Testis (tissue), 3 donors: ENCODE results near the gene SCN9A. TPM values are rescaled to one million over a fixed set of nuclear protein-coding genes. Genes with fewer than 3 reads are reported as not detected.

ENCODE experiments used
- DNase-seq: peaks from one replicate; pipeline ENCODE4 v3.0.0-alpha.2; 2019
- H3K27ac ChIP-seq, 2 donors: fragments of 200-600 bp; sonication (generic); one replicate each; pipeline ENCODE4 v1.5.1; 2019
- H3K27me3 ChIP-seq: fragments of 200-600 bp; sonication (generic); one replicate; pipeline ENCODE4 v1.5.1; 2019
- H3K36me3 ChIP-seq: fragments of 200-600 bp; sonication (generic); one replicate; pipeline ENCODE4 v1.5.1; 2017; ENCODE audit warnings: low read depth; ENCODE audit errors: missing control alignments
- H3K4me1 ChIP-seq: fragments of 200-600 bp; sonication (generic); one replicate; pipeline ENCODE4 v1.5.1; 2019
- H3K4me3 ChIP-seq, 2 donors: fragments of 200-600 bp; sonication (generic); one replicate each; pipeline ENCODE4 v1.5.1; 2017 to 2019
- H3K9me3 ChIP-seq: fragments of 200-600 bp; sonication (generic); one replicate; pipeline ENCODE4 v1.5.1; 2017
- POLR2A ChIP-seq: fragments of 450-650 bp; IDR thresholded peaks from one replicate; pipeline ENCODE4 v1.6.1; 2017; ENCODE audit warnings: antibody characterized with exemption, mild to moderate bottlenecking, moderate library complexity
- WGBS, 2 donors: methylation state at CpG; one replicate each; pipeline ENCODE4 v1.1.5; 2018; 5-methylcytosine and 5-hydroxymethylcytosine counted together
- intact Hi-C: fragments of 100-400 bp; cut with DNase I; formaldehyde crosslinking; loops from one replicate; pipeline ENCODE4 v1.15.1; 2023; ENCODE audit warnings: low total_unique reads
- polyA plus RNA-seq: library from polyadenylated mRNA; stranded (reverse); fragments of 350-450 nt; fragmentation: Illumina TruSeq; extraction: RNeasy Lipid Tissue Mini Kit (QIAGEN cat#74804); gene quantifications from one replicate; pipeline ENCODE4 v1.2.3, GENCODE V29; 2014; ENCODE audit warnings: low read depth, low replicate concordance; ENCODE audit not compliant: insufficient read depth
- total RNA-seq, 2 donors: library from RNA; depleted of rRNA; stranded (reverse); fragments of >200 nt; gene quantifications; one replicate each; pipeline ENCODE4 v1.2.3, GENCODE V29; 2016
- TF ChIP-seq, protein P1 (sequence below), 3 experiments: fragments of 450-650 bp in 2 of 3; fragments of 200-600 bp in 1 of 3; sonication (generic) in 1 of 3; IDR thresholded peaks; one replicate each; pipeline ENCODE4 v1.5.1; 2016 to 2019; ENCODE audit warnings: antibody characterized with exemption in 3 of 3, mild to moderate bottlenecking in 2 of 3, moderate library complexity in 1 of 3

SCN9A gene
- total and polyA plus RNA-seq, 3 donors from 2014 or later: 7.3 to 117 (median 85.7) TPM

DNA sequence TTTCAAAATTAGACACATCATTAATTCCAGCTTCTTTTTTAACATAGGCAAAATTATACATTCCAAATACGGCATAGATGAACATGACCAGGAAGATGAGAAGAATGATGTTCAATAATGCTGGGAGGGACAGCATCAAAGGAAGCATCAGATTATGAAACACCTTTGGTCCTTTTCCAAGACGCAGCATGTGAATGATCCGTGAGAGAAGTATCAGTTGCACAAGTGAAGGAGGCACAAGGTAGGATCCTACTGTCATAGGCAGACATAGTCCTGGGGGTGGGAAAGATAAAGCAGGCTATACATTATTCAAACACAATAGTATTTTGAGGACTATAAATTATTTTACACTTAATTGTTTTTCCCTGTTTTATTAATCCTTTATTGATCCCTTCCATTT is 30.6 kb upstream of the SCN9A start:
- no peak overlapping the region for H3K4me3 ChIP-seq
- H3K27ac ChIP-seq: no peak overlapping the region
- no peak for DNase-seq
- H3K27me3 ChIP-seq: no peaks in the 10 kb centered on the region
- TF ChIP-seq, protein P1, sequence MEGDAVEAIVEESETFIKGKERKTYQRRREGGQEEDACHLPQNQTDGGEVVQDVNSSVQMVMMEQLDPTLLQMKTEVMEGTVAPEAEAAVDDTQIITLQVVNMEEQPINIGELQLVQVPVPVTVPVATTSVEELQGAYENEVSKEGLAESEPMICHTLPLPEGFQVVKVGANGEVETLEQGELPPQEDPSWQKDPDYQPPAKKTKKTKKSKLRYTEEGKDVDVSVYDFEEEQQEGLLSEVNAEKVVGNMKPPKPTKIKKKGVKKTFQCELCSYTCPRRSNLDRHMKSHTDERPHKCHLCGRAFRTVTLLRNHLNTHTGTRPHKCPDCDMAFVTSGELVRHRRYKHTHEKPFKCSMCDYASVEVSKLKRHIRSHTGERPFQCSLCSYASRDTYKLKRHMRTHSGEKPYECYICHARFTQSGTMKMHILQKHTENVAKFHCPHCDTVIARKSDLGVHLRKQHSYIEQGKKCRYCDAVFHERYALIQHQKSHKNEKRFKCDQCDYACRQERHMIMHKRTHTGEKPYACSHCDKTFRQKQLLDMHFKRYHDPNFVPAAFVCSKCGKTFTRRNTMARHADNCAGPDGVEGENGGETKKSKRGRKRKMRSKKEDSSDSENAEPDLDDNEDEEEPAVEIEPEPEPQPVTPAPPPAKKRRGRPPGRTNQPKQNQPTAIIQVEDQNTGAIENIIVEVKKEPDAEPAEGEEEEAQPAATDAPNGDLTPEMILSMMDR (IDR thresholded peaks at IDR 0.05): no peak
- TF ChIP-seq POLR2A: no peak
- no peaks in the 10 kb centered on the region for H3K36me3 ChIP-seq
- intact Hi-C loops: no loop called here
- H3K9me3 ChIP-seq: no peaks in the 10 kb centered on the region
- WGBS, 2 donors: 85 to 91% methylated on average over 3 of the region's 3 CpGs
- H3K4me1 ChIP-seq: no peaks in the 10 kb centered on the region

DNA sequence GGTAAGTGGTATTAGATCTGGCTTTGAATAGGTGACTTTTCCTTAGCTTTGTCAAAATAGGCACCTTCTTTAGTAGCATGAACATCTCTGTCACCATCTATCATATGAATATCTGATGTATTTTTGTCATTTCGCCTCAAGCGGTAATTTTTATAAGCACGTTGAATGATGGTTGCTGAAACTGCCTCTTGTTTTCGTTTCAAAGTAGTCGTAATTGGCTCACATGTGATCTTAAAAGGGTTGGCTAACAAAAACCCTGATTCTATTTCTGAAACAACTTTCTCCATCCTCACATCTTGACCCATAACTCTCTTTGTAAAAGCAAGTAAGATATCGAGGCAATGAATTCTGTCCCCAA is 29.8 kb upstream of the SCN9A start:
- TF ChIP-seq, protein P1 (IDR thresholded peaks at IDR 0.05): no peak
- no peak for TF ChIP-seq POLR2A
- no peak for DNase-seq
- intact Hi-C loops: no loop called here
- 91 to 93% methylated on average over 6 of the region's 6 CpGs for WGBS, 2 donors
- H3K27me3 ChIP-seq: no peaks in the 10 kb centered on the region
- no peaks in the 10 kb centered on the region for H3K4me1 ChIP-seq
- no peaks in the 10 kb centered on the region for H3K9me3 ChIP-seq
- H3K4me3 ChIP-seq: no peak overlapping the region
- H3K36me3 ChIP-seq: no peaks in the 10 kb centered on the region
- H3K27ac ChIP-seq: no peak overlapping the region

DNA sequence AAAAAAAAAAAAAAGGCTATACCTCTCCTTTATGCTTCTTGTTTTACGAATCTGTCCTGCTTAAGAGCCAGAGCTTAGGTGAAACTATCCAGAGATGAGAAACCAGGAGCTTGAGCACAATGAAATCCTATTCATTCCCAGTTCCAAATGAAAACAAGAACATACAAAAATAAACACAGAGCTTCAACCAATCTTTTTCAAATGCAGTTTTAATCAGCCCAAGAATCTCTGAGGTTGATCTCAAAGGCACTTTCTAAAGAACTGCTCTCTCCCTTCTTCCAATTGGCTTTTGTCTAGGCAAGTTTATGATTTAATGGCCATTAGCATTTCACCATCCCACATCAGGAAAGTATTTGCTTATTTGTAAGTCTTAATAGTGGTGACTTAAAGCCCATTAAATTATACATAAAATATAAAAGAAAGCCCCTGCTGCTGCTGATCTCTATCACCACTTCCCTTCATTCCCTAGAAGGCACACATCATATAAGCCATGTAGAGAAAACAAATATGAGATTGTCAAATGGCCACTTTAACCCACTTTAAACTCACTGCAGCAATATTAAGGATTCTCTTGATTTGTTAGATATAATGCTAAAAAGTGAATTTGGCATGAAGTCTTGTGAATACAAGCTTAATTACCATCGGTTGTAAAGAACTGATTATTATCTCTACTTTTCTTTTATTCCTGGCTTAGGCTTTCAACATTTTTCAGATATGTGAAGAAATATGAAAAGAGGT is 29.3 kb upstream of the SCN9A start:
- Histone ChIP-seq H3K27ac (no peak overlapping the region), H3K9me3 (no peaks in the 10 kb centered on the region), H3K4me1 (no peaks in the 10 kb centered on the region), H3K36me3 (no peaks in the 10 kb centered on the region), H3K4me3 (no peak overlapping the region), H3K27me3 (no peaks in the 10 kb centered on the region)
- WGBS, 2 donors: 76 to 78% methylated on average over 2 of the region's 2 CpGs
- intact Hi-C loops: no loop called here
- TF ChIP-seq POLR2A: no peak
- TF ChIP-seq, protein P1 (IDR thresholded peaks at IDR 0.05): no peak
- DNase-seq: no peak

DNA sequence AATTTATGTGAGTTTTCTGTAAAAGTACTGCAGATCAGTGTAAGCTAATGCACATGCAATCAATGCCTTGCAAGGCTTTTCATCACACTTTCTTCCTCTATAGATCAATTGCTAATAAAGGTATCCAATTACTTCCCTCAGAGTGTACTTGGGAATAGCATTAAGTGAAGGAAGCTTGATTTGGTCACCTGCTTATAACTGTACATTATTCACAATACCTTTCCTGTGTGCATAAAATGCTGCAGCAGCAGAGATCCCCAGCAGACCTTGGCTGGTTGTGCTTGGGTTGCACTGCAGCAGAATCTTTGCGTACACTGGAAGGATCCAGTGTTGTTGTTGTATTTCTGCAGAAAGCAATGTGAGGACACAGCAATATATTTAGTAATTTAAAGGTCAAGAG is 18.5 kb upstream of the SCN9A start:
- Histone ChIP-seq H3K36me3 (no peaks in the 10 kb centered on the region), H3K4me1 (no peaks in the 10 kb centered on the region), H3K4me3 (no peak overlapping the region), H3K27me3 (no peaks in the 10 kb centered on the region), H3K27ac (no peak overlapping the region), H3K9me3 (no peaks in the 10 kb centered on the region)
- TF ChIP-seq, protein P1 (IDR thresholded peaks at IDR 0.05): no peak
- TF ChIP-seq POLR2A: no peak
- WGBS, 2 donors: 93 to 100% methylated on average over 1 of the region's 1 CpG
- no peak for DNase-seq
- intact Hi-C loops: no loop called here

DNA sequence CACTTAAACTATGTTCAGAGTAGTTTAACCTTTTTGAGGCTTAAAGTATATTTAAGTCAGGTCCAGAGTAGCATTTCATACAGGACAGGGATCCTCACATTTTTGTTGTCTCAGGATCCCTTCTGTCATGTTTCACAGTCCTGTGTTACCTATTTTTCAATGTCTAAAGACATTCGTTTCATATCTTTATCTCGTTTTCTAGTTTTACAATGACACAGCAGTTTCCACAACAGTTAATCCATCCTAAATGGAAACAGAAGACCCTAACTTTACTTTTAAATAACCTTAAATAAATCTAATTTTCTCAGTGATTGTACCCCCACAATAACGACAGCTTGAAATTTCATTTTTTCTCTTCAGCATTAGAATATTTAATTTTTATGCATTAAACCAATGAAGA is 17.3 kb upstream of the SCN9A start:
- TF ChIP-seq, protein P1 (IDR thresholded peaks at IDR 0.05): no peak
- TF ChIP-seq POLR2A: no peak
- no peak for DNase-seq
- Histone ChIP-seq H3K36me3 (no peaks in the 10 kb centered on the region), H3K4me1 (no peaks in the 10 kb centered on the region), H3K9me3 (no peaks in the 10 kb centered on the region), H3K27me3 (no peaks in the 10 kb centered on the region), H3K27ac (no peak overlapping the region), H3K4me3 (no peak overlapping the region)
- intact Hi-C loops: no loop called here
- WGBS, 2 donors: 78 to 81% methylated on average over 3 of the region's 3 CpGs
